ENCODE results near the gene WIPI1.

DNA sequence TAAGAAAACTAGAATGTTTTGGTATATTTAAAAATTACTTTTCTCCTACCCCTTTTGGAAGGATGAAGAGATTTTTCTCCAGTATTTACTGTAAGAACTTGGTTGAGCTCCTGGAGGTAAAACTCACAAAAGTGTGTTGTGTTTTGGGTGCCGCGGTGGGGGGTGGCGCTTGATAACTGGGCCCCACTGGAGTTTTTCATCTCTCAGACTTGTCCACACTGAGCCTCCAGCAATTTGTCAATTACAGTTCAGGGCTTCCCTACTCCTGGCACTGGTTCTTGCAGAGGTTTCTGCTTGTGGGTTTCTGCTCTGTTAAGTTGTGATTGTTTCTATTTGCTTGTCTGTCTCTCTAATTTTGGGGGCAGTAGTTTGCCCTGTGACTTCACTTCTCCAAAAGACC, 40.0 kb downstream of the WIPI1 start:
- no peak for TF ChIP-seq CTCF (IDR thresholded peaks at IDR 0.05; ENCODE audit: low read depth, low read length)
- no peak for TF ChIP-seq EZH2phosphoT487 (IDR thresholded peaks at IDR 0.05; ENCODE audit: low read depth)

Data from OCI-LY3 (cell line).